Fibroblast of lung (primary cell): ENCODE measurements around the gene ASAH2.

Experiments
- EZH2 ChIP-seq: IDR thresholded peaks from 2 replicates; pipeline ENCODE4 v1.5.1; 2012; ENCODE audit warnings: low read length, control low read depth, mild to moderate bottlenecking; ENCODE audit errors: missing control alignments
- TF ChIP-seq, protein P1 (sequence below), 2 donors: IDR thresholded peaks in 1 of 2; conservative IDR thresholded peaks in 1 of 2; 1 replicate in 1 of 2; 2 replicates in 1 of 2; pipeline ENCODE4 v1.5.1; 2011 to 2012; ENCODE audit warnings: low read length in 2 of 2, control low read depth in 1 of 2, inconsistent platforms in 1 of 2, low read depth in 1 of 2, mild to moderate bottlenecking in 1 of 2

DNA sequence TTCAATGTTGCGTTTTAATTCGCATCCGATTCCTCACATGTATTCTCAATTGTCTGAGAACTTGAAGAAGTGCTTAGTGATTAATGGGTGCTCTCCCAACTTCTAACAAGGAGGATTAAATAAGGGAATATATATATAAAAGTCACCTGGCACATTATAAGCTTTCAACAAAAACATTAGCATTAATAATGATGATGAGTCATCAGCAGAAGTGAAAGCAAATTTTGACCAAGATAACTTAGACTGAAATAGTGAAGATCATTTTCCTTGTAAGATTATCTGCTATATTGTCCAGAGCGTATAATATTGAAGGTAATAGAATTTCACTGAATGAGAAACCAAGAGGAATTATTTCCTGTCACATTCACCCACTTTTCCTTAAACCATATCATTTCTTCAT is 8.5 kb downstream of the ASAH2 start:
- TF ChIP-seq, protein P1, sequence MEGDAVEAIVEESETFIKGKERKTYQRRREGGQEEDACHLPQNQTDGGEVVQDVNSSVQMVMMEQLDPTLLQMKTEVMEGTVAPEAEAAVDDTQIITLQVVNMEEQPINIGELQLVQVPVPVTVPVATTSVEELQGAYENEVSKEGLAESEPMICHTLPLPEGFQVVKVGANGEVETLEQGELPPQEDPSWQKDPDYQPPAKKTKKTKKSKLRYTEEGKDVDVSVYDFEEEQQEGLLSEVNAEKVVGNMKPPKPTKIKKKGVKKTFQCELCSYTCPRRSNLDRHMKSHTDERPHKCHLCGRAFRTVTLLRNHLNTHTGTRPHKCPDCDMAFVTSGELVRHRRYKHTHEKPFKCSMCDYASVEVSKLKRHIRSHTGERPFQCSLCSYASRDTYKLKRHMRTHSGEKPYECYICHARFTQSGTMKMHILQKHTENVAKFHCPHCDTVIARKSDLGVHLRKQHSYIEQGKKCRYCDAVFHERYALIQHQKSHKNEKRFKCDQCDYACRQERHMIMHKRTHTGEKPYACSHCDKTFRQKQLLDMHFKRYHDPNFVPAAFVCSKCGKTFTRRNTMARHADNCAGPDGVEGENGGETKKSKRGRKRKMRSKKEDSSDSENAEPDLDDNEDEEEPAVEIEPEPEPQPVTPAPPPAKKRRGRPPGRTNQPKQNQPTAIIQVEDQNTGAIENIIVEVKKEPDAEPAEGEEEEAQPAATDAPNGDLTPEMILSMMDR (conservative IDR thresholded peaks at IDR 0.05 in 1 of 2, IDR thresholded peaks at IDR 0.05 in 1 of 2; ENCODE audit: low read depth in 1 of 2, low read length in 2 of 2): no peak
- TF ChIP-seq EZH2: no peak
